ENCODE data around the gene TTYH3.

GRCh38 chr7:2595258-2595860 is 36.4 kb upstream of the TTYH3 start:
- TF ChIP-seq TEAD4 (IDR thresholded peaks at IDR 0.05) (no peak), TAF1 (IDR thresholded peaks at IDR 0.05; ENCODE audit: low read depth) (no peak), RAD21 (IDR thresholded peaks at IDR 0.05; ENCODE audit: low read depth) (no peak), NFIC (IDR thresholded peaks at IDR 0.05) (no peak), YY1 (IDR thresholded peaks at IDR 0.05; ENCODE audit: low read depth) (no peak), EGR1 (IDR thresholded peaks at IDR 0.05) (no peak), TCF12 (IDR thresholded peaks at IDR 0.05; ENCODE audit: low read depth) (no peak), CREB1 (IDR thresholded peaks at IDR 0.05; ENCODE audit: low read depth) (no peak)
- TF ChIP-seq, protein P1, sequence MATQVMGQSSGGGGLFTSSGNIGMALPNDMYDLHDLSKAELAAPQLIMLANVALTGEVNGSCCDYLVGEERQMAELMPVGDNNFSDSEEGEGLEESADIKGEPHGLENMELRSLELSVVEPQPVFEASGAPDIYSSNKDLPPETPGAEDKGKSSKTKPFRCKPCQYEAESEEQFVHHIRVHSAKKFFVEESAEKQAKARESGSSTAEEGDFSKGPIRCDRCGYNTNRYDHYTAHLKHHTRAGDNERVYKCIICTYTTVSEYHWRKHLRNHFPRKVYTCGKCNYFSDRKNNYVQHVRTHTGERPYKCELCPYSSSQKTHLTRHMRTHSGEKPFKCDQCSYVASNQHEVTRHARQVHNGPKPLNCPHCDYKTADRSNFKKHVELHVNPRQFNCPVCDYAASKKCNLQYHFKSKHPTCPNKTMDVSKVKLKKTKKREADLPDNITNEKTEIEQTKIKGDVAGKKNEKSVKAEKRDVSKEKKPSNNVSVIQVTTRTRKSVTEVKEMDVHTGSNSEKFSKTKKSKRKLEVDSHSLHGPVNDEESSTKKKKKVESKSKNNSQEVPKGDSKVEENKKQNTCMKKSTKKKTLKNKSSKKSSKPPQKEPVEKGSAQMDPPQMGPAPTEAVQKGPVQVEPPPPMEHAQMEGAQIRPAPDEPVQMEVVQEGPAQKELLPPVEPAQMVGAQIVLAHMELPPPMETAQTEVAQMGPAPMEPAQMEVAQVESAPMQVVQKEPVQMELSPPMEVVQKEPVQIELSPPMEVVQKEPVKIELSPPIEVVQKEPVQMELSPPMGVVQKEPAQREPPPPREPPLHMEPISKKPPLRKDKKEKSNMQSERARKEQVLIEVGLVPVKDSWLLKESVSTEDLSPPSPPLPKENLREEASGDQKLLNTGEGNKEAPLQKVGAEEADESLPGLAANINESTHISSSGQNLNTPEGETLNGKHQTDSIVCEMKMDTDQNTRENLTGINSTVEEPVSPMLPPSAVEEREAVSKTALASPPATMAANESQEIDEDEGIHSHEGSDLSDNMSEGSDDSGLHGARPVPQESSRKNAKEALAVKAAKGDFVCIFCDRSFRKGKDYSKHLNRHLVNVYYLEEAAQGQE (IDR thresholded peaks at IDR 0.05; ENCODE audit: low read depth), result no peak
